ENCODE data around the gene PHGDH. TPM values are rescaled to one million over a fixed set of nuclear protein-coding genes. Genes with fewer than 3 reads are reported as not detected.
"Not testable (repeated sequence)": the region's sequence is repeated elsewhere in the genome, so short reads cannot be mapped to it uniquely, and the experiment has no call there.

The PHGDH gene
- total RNA-seq, 1 experiment from 2014 or later, result 499 TPM

DNA sequence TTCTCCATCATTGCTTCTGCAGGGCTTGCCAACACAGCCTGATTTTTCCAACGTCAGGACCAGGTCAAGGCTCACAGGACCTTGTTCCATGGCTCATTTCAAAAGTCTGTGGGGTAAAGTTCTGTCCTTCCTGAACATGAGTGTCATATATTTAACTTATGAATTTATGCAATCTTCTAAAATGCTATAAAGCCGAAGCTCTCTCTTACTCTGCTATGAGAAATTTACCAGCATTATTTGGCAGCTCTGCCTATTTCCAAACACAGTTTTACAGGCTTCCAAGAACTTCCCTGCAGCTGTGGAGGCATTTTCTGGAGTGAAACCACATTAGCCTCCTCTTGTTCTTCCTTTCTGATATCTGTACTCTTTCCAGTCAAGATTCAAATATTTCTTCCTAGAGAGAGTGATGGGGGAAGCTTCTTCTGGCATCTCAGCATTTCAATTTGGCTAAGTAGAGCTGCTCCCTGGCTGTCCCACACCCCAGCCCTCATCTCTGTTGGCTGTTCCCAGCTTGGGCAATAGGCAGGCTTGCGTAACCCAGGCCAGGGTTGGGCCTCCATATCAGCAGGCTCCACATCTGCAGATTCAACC, 72.6 kb downstream of the PHGDH start:
- POLR2A ChIA-PET (ENCODE audit: low non-redundant PET), result no interaction called here
- H3K36me3 ChIP-seq (ENCODE audit: insufficient read depth, low read length, poor library complexity, severe bottlenecking), result no peaks in the 10 kb centered on the region
- peaks cover 4% of the 10 kb centered on the region for H3K27me3 ChIP-seq (replicated peaks; ENCODE audit: insufficient read depth, low read depth, low read length, poor library complexity)
- CTCF ChIA-PET, result no interaction called here
- H3K4me3 ChIP-seq (ENCODE audit: low read depth, low read length, poor library complexity, severe bottlenecking), result no peak overlapping the region
- no peak for TF ChIP-seq EZH2 (IDR thresholded peaks at IDR 0.05; ENCODE audit: borderline replicate concordance, low read depth, low read length, poor library complexity, severe bottlenecking)
- TF ChIP-seq, protein P1, sequence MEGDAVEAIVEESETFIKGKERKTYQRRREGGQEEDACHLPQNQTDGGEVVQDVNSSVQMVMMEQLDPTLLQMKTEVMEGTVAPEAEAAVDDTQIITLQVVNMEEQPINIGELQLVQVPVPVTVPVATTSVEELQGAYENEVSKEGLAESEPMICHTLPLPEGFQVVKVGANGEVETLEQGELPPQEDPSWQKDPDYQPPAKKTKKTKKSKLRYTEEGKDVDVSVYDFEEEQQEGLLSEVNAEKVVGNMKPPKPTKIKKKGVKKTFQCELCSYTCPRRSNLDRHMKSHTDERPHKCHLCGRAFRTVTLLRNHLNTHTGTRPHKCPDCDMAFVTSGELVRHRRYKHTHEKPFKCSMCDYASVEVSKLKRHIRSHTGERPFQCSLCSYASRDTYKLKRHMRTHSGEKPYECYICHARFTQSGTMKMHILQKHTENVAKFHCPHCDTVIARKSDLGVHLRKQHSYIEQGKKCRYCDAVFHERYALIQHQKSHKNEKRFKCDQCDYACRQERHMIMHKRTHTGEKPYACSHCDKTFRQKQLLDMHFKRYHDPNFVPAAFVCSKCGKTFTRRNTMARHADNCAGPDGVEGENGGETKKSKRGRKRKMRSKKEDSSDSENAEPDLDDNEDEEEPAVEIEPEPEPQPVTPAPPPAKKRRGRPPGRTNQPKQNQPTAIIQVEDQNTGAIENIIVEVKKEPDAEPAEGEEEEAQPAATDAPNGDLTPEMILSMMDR (conservative IDR thresholded peaks at IDR 0.05; ENCODE audit: low read depth, low read length), result no peak
- H3K9me3 ChIP-seq (ENCODE audit: low read depth, low read length, poor library complexity, severe bottlenecking), result no peaks in the 10 kb centered on the region
- no peak overlapping the region for H3K27ac ChIP-seq (ENCODE audit: low read depth, low read length, poor library complexity, severe bottlenecking)
- H3K4me1 ChIP-seq (ENCODE audit: insufficient read depth, low read length, poor library complexity, severe bottlenecking), result no peaks in the 10 kb centered on the region
- intact Hi-C loops (cut with micrococcal nuclease; ENCODE audit: unreplicated experiment), result no loop called here
- no TSS peak for BruUV-seq (replicated peaks)
- DNase-seq (ENCODE audit: low spot score), result no peak

DNA sequence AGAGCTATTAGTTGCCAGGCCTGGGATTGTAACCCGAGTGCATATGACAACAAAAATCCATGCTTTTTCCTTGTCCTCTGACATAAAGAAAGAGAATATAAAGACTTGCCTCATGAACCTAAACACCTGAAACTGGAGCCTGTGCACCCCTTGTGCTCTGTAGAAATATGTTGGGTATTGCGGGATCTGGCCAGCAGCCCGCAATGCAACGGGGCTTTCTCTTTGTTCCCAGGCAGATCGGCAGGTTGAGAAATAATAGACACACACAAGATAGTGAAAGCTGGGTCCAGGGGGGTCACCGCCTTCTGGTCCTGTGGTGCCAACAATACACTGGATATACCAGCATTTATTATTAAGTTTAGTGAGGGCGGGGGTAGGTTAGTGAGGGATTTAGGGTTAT, 74.3 kb downstream of the PHGDH start:
- intact Hi-C loops (cut with micrococcal nuclease; ENCODE audit: unreplicated experiment); H3K4me3 ChIP-seq (ENCODE audit: low read depth, low read length, poor library complexity, severe bottlenecking); H3K36me3 ChIP-seq (ENCODE audit: insufficient read depth, low read length, poor library complexity, severe bottlenecking): not testable (repeated sequence)

DNA sequence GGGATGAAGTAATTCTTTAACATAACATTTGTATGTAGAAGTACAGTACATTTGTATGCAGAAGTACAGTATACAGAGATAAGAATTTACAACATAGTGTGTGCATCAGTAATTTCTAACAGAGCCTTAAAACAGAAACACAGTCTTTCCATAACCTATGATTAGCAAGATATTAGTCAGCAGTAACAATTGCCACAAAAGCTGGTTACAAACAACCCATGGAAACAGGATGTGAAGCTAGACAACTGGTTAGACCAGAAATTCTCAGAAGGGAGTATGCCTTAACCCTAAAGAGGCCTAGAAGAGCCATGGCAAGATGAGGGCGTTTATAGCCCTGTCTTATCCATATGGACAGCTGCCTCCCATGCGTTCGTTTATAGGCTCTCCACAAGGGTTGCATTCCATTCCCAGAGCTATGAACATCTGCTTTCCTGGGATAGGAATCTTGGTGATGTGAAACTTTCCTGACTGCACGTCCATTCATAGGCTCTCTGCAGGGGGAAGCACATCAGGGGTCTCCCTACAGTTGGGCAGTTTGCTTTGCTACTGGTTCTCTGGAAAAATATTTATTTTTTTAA, 74.8 kb downstream of the PHGDH start:
- CTCF ChIA-PET; H3K36me3 ChIP-seq (ENCODE audit: insufficient read depth, low read length, poor library complexity, severe bottlenecking); DNase-seq (ENCODE audit: low spot score); intact Hi-C loops (cut with micrococcal nuclease; ENCODE audit: unreplicated experiment); POLR2A ChIA-PET (ENCODE audit: low non-redundant PET); H3K4me3 ChIP-seq (ENCODE audit: low read depth, low read length, poor library complexity, severe bottlenecking); H3K4me1 ChIP-seq (ENCODE audit: insufficient read depth, low read length, poor library complexity, severe bottlenecking); H3K9me3 ChIP-seq (ENCODE audit: low read depth, low read length, poor library complexity, severe bottlenecking); H3K27ac ChIP-seq (ENCODE audit: low read depth, low read length, poor library complexity, severe bottlenecking); H3K27me3 ChIP-seq (replicated peaks; ENCODE audit: insufficient read depth, low read depth, low read length, poor library complexity); BruUV-seq (replicated peaks): not testable (repeated sequence)

More for the DNA sequence above, 74.3 kb downstream of the PHGDH start:
- DNase-seq (ENCODE audit: low spot score); H3K27ac ChIP-seq (ENCODE audit: low read depth, low read length, poor library complexity, severe bottlenecking); H3K27me3 ChIP-seq (replicated peaks; ENCODE audit: insufficient read depth, low read depth, low read length, poor library complexity); BruUV-seq (replicated peaks); H3K4me1 ChIP-seq (ENCODE audit: insufficient read depth, low read length, poor library complexity, severe bottlenecking); H3K9me3 ChIP-seq (ENCODE audit: low read depth, low read length, poor library complexity, severe bottlenecking); CTCF ChIA-PET; POLR2A ChIA-PET (ENCODE audit: low non-redundant PET): not testable (repeated sequence)

DNA sequence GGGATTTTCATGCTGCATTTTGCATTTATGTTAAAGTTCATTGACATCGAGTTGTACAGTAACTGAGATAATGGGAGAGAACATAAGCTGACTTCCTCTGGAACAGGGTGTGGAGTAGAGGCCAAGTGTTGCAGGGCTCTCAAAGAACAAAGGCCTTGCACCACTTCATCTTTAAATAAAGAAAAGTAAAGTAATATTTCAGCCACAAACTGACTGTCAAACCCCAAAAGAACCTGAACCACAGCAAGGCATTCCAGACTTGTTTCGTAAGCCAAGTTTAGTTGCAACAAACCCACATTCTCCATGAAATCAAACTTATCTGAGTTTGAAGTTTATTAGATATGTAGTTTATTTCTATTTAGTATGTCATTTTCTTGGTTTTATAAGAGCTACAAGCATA, 76.0 kb downstream of the PHGDH start:
- Histone ChIP-seq H3K4me1 (ENCODE audit: insufficient read depth, low read length, poor library complexity, severe bottlenecking) (no peaks in the 10 kb centered on the region), H3K27ac (ENCODE audit: low read depth, low read length, poor library complexity, severe bottlenecking) (no peak overlapping the region), H3K27me3 (replicated peaks; ENCODE audit: insufficient read depth, low read depth, low read length, poor library complexity) (peaks cover 4% of the 10 kb centered on the region), H3K36me3 (ENCODE audit: insufficient read depth, low read length, poor library complexity, severe bottlenecking) (no peaks in the 10 kb centered on the region), H3K9me3 (ENCODE audit: low read depth, low read length, poor library complexity, severe bottlenecking) (no peaks in the 10 kb centered on the region), H3K4me3 (ENCODE audit: low read depth, low read length, poor library complexity, severe bottlenecking) (no peak overlapping the region)
- POLR2A ChIA-PET (ENCODE audit: low non-redundant PET), result no interaction called here
- TF ChIP-seq, protein P1 (conservative IDR thresholded peaks at IDR 0.05; ENCODE audit: low read depth, low read length), result no peak
- no peak for TF ChIP-seq EZH2 (IDR thresholded peaks at IDR 0.05; ENCODE audit: borderline replicate concordance, low read depth, low read length, poor library complexity, severe bottlenecking)
- intact Hi-C loops (cut with micrococcal nuclease; ENCODE audit: unreplicated experiment), result loop anchor here (2.0 kb wide), 1 partner anchor 15 kb away; no protein-coding TSS in a partner anchor
- no peak for DNase-seq (ENCODE audit: low spot score)
- CTCF ChIA-PET, result interaction anchor here (0.6 kb wide), 1 partner anchor 151 kb away, joined by 3 read pairs; no protein-coding TSS in a partner anchor
- BruUV-seq (replicated peaks), result no TSS peak

Data from A673 (cell line).